ENCODE results near the gene TRAF3.

The TRAF3 gene

GRCh38 chr14:102930753-102931579 is 153.7 kb downstream of the TRAF3 start:
- no peak overlapping the region for H3K4me3 ChIP-seq (ENCODE audit: low read depth, low read length)

GRCh38 chr14:102931580-102932285 is 154.5 kb downstream of the TRAF3 start:
- H3K4me3 ChIP-seq (ENCODE audit: low read depth, low read length), result no peak overlapping the region
- no peak for TF ChIP-seq CTCF (IDR thresholded peaks at IDR 0.05; ENCODE audit: low read depth, low read length)

More at GRCh38 chr14:102930753-102931579, 153.7 kb downstream of the TRAF3 start:
- no peak for TF ChIP-seq CTCF (IDR thresholded peaks at IDR 0.05; ENCODE audit: low read depth, low read length)

- TF ChIP-seq CTCF (IDR thresholded peaks at IDR 0.05; ENCODE audit: low read depth, low read length), result no peak
- no peak overlapping the region for H3K4me3 ChIP-seq (ENCODE audit: low read depth, low read length)
Measured at GRCh38 chr14:102932484-102933248, 155.4 kb downstream of the TRAF3 start.

- no peak overlapping the region for H3K4me3 ChIP-seq (ENCODE audit: low read depth, low read length)
- no peak for TF ChIP-seq CTCF (IDR thresholded peaks at IDR 0.05; ENCODE audit: low read depth, low read length)
Measured at GRCh38 chr14:102933618-102934231, 156.5 kb downstream of the TRAF3 start.

- no peak overlapping the region for H3K4me3 ChIP-seq (ENCODE audit: low read depth, low read length)
- TF ChIP-seq CTCF (IDR thresholded peaks at IDR 0.05; ENCODE audit: low read depth, low read length), result no peak
Measured at GRCh38 chr14:102935756-102936155, 158.5 kb downstream of the TRAF3 start.

GRCh38 chr14:102937331-102938175 is 160.3 kb downstream of the TRAF3 start:
- H3K4me3 ChIP-seq (ENCODE audit: low read depth, low read length), result no peak overlapping the region
- TF ChIP-seq CTCF (IDR thresholded peaks at IDR 0.05; ENCODE audit: low read depth, low read length), result no peak

All from WI38 (cell line).